Hepatocyte (in vitro differentiated cells): ENCODE results near the gene SORCS2. TPM values are rescaled to one million over a fixed set of nuclear protein-coding genes. Genes with fewer than 3 reads are reported as not detected.

Experiments used
- DNase-seq: peaks from one replicate; pipeline ENCODE4 v3.0.0-alpha.2; 2016; ENCODE audit warnings: low spot score
- H2AFZ ChIP-seq: fragments of 200-600 bp; sonication (generic); 2 replicates; pipeline ENCODE4 v1.6.0; 2016; ENCODE audit warnings: antibody characterized with exemption, mild to moderate bottlenecking
- H3K27ac ChIP-seq: fragments of 200-600 bp; sonication (generic); 2 replicates; pipeline ENCODE4 v1.5.1; 2016; ENCODE audit warnings: mild to moderate bottlenecking
- H3K27me3 ChIP-seq: fragments of 200-600 bp; sonication (generic); 2 replicates; pipeline ENCODE4 v1.6.1; 2016
- H3K36me3 ChIP-seq: fragments of 200-600 bp; sonication (generic); replicated peaks from 2 replicates; pipeline ENCODE4 v1.5.1; 2016; ENCODE audit warnings: low read depth; ENCODE audit not compliant: insufficient read depth
- H3K4me1 ChIP-seq: fragments of 200-600 bp; sonication (generic); 2 replicates; pipeline ENCODE4 v1.5.1; 2016; ENCODE audit warnings: mild to moderate bottlenecking, moderate library complexity; ENCODE audit not compliant: insufficient read depth
- H3K4me2 ChIP-seq: fragments of 200-600 bp; sonication (generic); 2 replicates; pipeline ENCODE4 v1.6.0; 2016
- H3K4me3 ChIP-seq: fragments of 200-600 bp; sonication (generic); 2 replicates; pipeline ENCODE4 v1.5.1; 2016; ENCODE audit warnings: mild to moderate bottlenecking
- H3K79me2 ChIP-seq: fragments of 200-600 bp; sonication (generic); 2 replicates; pipeline ENCODE4 v1.6.0; 2017; ENCODE audit warnings: mild to moderate bottlenecking
- H3K9me2 ChIP-seq: fragments of 200-600 bp; sonication (generic); replicated peaks from 2 replicates; pipeline ENCODE4 v1.6.0; 2017; ENCODE audit warnings: mild to moderate bottlenecking; ENCODE audit not compliant: insufficient read depth
- H3K9me3 ChIP-seq: fragments of 200-600 bp; sonication (generic); 2 replicates; pipeline ENCODE4 v1.5.1; 2016; ENCODE audit warnings: low read depth, mild to moderate bottlenecking
- H4K20me1 ChIP-seq: fragments of 200-600 bp; sonication (generic); 2 replicates; pipeline ENCODE4 v1.6.0; 2016; ENCODE audit warnings: mild to moderate bottlenecking; ENCODE audit not compliant: insufficient read depth, poor library complexity, severe bottlenecking
- EZH2 ChIP-seq: fragments of 200-600 bp; sonication (generic); IDR thresholded peaks from 2 replicates; pipeline ENCODE4 v1.6.1; 2016; ENCODE audit warnings: antibody characterized with exemption, mild to moderate bottlenecking, borderline replicate concordance
- EZH2phosphoT487 ChIP-seq: fragments of 200-600 bp; sonication (generic); IDR thresholded peaks from one replicate; pipeline ENCODE4 v1.6.1; 2018; ENCODE audit warnings: antibody characterized with exemption, mild to moderate bottlenecking, low read depth, moderate library complexity; ENCODE audit not compliant: unreplicated experiment, severe bottlenecking
- WGBS: methylation state at CpG from one replicate; pipeline ENCODE4 v1.1.6; 2016; ENCODE audit warnings: low lambda C conversion rate; ENCODE audit errors: missing lambda C conversion rate; 5-methylcytosine and 5-hydroxymethylcytosine counted together
- polyA plus RNA-seq: library from polyadenylated mRNA; unstranded; fragments of >200 nt; fragmentation: Nextera tagmentation; extraction: Ambion mirVana; gene quantifications from 2 replicates; pipeline ENCODE4 v1.2.1, GENCODE V29; 2016
- total RNA-seq: library from RNA; depleted of rRNA; stranded (reverse); fragments of >200 nt; gene quantifications from 2 replicates; pipeline ENCODE4 v1.2.3, GENCODE V29; 2014
- TF ChIP-seq, protein P1 (sequence below): fragments of 200-600 bp; sonication (generic); IDR thresholded peaks from 2 replicates; pipeline ENCODE4 v1.5.1; 2016; ENCODE audit warnings: antibody characterized with exemption, mild to moderate bottlenecking; ENCODE audit not compliant: poor library complexity

The SORCS2 gene
- total and polyA plus RNA-seq, 2 experiments from 2014 or later: 1.6 to 4.8 TPM

DNA sequence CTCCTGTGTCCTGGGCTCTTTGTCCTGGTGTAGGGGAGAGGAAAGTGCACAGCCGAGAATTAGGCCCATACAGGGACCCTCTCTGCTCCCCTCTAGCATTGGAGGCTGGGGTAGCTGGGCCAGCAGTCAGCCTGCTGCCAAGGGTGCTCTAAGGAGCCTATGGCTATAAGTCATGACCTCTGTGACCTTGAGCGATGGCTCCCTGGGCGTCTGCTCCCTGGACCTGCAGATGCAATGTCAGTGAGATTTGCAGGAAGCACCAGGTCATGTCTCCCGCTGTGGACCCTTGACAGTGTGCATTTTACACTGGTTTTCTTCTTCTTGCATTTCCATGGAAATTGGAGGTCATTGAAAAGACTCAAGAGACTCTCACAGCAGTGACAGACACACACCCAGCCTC lies 476.5 kb downstream of the SORCS2 start:
- Histone ChIP-seq H3K9me3 (no peaks in the 10 kb centered on the region), H3K4me2 (no peak overlapping the region), H3K4me1 (no peaks in the 10 kb centered on the region), H3K36me3 (no peaks in the 10 kb centered on the region), H4K20me1 (no peaks in the 10 kb centered on the region), H3K9me2 (no peaks in the 10 kb centered on the region), H3K79me2 (no peaks in the 10 kb centered on the region), H3K4me3 (no peak overlapping the region), H2AFZ (no peak overlapping the region), H3K27me3 (no peaks in the 10 kb centered on the region), H3K27ac (no peak overlapping the region)
- DNase-seq: no peak
- TF ChIP-seq EZH2 (no peak), EZH2phosphoT487 (no peak)
- TF ChIP-seq, protein P1, sequence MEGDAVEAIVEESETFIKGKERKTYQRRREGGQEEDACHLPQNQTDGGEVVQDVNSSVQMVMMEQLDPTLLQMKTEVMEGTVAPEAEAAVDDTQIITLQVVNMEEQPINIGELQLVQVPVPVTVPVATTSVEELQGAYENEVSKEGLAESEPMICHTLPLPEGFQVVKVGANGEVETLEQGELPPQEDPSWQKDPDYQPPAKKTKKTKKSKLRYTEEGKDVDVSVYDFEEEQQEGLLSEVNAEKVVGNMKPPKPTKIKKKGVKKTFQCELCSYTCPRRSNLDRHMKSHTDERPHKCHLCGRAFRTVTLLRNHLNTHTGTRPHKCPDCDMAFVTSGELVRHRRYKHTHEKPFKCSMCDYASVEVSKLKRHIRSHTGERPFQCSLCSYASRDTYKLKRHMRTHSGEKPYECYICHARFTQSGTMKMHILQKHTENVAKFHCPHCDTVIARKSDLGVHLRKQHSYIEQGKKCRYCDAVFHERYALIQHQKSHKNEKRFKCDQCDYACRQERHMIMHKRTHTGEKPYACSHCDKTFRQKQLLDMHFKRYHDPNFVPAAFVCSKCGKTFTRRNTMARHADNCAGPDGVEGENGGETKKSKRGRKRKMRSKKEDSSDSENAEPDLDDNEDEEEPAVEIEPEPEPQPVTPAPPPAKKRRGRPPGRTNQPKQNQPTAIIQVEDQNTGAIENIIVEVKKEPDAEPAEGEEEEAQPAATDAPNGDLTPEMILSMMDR: no peak
- 79% methylated on average over 4 of the region's 4 CpGs for WGBS

DNA sequence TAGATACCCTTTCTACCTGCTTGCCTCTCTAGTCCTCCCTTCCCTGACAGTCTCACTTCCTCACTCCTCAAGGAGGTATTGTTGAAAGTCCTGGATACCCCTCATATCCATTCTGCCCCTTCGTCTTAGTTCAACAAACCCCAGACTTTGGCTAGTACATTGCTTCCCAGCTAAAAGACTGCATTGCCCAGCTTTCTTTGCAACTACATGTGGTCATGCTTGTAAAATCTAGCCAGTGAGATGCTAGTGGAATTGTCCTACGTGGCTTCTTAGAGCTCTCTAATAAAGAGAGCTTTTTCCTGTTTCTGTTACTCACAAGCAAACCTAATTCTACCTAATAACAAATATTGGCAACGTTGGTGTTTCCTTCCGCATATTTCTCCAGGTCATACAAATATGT lies 480.3 kb downstream of the SORCS2 start:
- Histone ChIP-seq H3K4me2 (no peak overlapping the region), H3K4me1 (no peaks in the 10 kb centered on the region), H4K20me1 (no peaks in the 10 kb centered on the region), H3K9me3 (no peaks in the 10 kb centered on the region), H3K27me3 (no peaks in the 10 kb centered on the region), H3K9me2 (no peaks in the 10 kb centered on the region), H2AFZ (no peak overlapping the region), H3K36me3 (no peaks in the 10 kb centered on the region), H3K79me2 (no peaks in the 10 kb centered on the region), H3K27ac (no peak overlapping the region), H3K4me3 (no peak overlapping the region)
- WGBS: 87% methylated on average over 4 of the region's 4 CpGs
- no peak for DNase-seq
- TF ChIP-seq EZH2phosphoT487 (no peak), EZH2 (no peak)
- TF ChIP-seq, protein P1: no peak

DNA sequence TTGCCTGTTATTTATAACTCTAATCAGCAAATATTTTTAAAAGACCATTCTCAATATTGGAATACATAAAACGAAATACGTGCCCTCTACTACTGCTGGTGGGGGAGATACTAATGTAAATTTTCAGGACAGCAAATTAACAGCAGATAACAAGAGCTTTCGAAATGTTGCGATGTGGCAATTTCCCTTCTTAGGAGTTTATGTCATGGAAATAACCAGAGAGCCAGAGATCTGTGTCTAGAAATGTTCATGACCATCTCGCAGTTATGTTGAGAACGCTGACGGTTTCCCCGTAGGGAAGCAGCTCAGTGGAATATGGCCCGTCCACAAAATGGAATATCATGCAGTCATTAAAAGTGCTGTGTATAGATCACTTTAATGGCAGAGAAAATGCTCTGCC lies 480.8 kb downstream of the SORCS2 start:
- H3K9me2 ChIP-seq: no peaks in the 10 kb centered on the region
- 90% methylated on average over 9 of the region's 9 CpGs for WGBS
- no peak overlapping the region for H3K4me2 ChIP-seq
- TF ChIP-seq EZH2 (no peak), EZH2phosphoT487 (no peak)
- TF ChIP-seq, protein P1: no peak
- no peaks in the 10 kb centered on the region for H3K27me3 ChIP-seq
- H3K4me1 ChIP-seq: no peaks in the 10 kb centered on the region
- H3K27ac ChIP-seq: no peak overlapping the region
- H3K79me2 ChIP-seq: no peaks in the 10 kb centered on the region
- H3K9me3 ChIP-seq: no peaks in the 10 kb centered on the region
- H3K36me3 ChIP-seq: no peaks in the 10 kb centered on the region
- H4K20me1 ChIP-seq: no peaks in the 10 kb centered on the region
- no peak overlapping the region for H3K4me3 ChIP-seq
- no peak overlapping the region for H2AFZ ChIP-seq
- DNase-seq: no peak

DNA sequence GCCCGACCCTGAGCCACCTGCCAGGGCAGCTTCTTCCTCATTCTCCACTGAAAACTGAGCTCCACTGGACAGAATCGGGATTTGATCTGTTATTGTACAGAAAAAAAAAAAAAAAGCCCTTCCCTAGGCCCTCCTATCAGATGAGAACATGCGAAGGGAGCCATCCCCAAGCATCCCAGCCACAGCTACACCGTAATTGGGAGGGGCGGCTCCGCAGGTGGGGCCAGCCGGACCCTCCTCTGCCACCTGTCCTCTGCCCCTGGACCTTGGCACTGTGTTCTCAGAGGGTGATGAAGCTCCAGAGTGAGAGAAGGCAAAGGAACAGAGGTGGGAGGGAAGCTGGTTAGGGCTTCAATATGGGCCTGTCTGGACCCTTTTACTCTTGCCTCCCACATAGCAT lies 482.4 kb downstream of the SORCS2 start:
- Histone ChIP-seq H4K20me1 (no peaks in the 10 kb centered on the region), H3K4me3 (no peak overlapping the region), H3K27me3 (no peaks in the 10 kb centered on the region), H3K36me3 (no peaks in the 10 kb centered on the region), H3K9me2 (no peaks in the 10 kb centered on the region), H2AFZ (no peak overlapping the region), H3K27ac (no peak overlapping the region), H3K79me2 (no peaks in the 10 kb centered on the region), H3K4me1 (no peaks in the 10 kb centered on the region), H3K4me2 (no peak overlapping the region), H3K9me3 (no peaks in the 10 kb centered on the region)
- no peak for DNase-seq
- TF ChIP-seq EZH2phosphoT487: no peak
- no peak for TF ChIP-seq EZH2
- TF ChIP-seq, protein P1: no peak
- WGBS: 87% methylated on average over 7 of the region's 7 CpGs
